PC-3 (cell line): ENCODE results near the gene TRIM47. TPM values are rescaled to one million over a fixed set of nuclear protein-coding genes. Genes with fewer than 3 reads are reported as not detected.

Experiments
- ATAC-seq: fragments of 200-7000 bp; cut with Tn5 transposase; 2 replicates; pipeline ENCODE4 v1.9.1; 2020; ENCODE audit warnings: mild to moderate bottlenecking, moderate library complexity
- BruUV-seq: library from RNA; stranded (reverse); fragments of 400-500 nt; replicated peaks from 2 replicates; lab custom pipeline; 2021; lab: Mats Ljungman, UMichigan
- CTCF ChIA-PET: fragments of 300-600 bp; sonication (Branson Sonifier 250); formaldehyde crosslinking; loops from one replicate; lab custom pipeline; 2022; ENCODE audit warnings: antibody characterized with exemption; lab: Charles Lee
- POLR2A ChIA-PET: fragments of 300-600 bp; sonication (Branson Sonifier 250); formaldehyde crosslinking; loops from one replicate; lab custom pipeline; 2022; ENCODE audit warnings: antibody characterized with exemption; ENCODE audit not compliant: unreplicated experiment; lab: Charles Lee
- DNase-seq: peaks from one replicate; pipeline ENCODE4 v3.0.0-alpha.2; 2015
- H2AFZ ChIP-seq: fragments of 300-600 bp; sonication (generic); 2 replicates; pipeline ENCODE4 v1.6.0; 2016; ENCODE audit warnings: antibody characterized with exemption, low read length
- H3F3A ChIP-seq: fragments of 300-600 bp; sonication (generic); one replicate; pipeline ENCODE4 v1.6.0; 2017; ENCODE audit warnings: antibody characterized with exemption, low read length, control low read depth, mild to moderate bottlenecking; ENCODE audit not compliant: unreplicated experiment
- H3K27ac ChIP-seq: fragments of 300-600 bp; sonication (generic); 2 replicates; pipeline ENCODE4 v1.5.1; 2016; ENCODE audit warnings: mild to moderate bottlenecking, low read length
- H3K27me3 ChIP-seq: fragments of 300-600 bp; sonication (generic); 2 replicates; pipeline ENCODE4 v1.6.1; 2016; ENCODE audit warnings: low read length, mixed read lengths
- H3K36me3 ChIP-seq: fragments of 300-600 bp; sonication (generic); 2 replicates; pipeline ENCODE4 v1.6.1; 2016; ENCODE audit warnings: low read depth, mixed run types, low read length, mixed read lengths
- H3K4me1 ChIP-seq: fragments of 300-600 bp; sonication (generic); 2 replicates; pipeline ENCODE4 v1.5.1; 2016; ENCODE audit warnings: low read length; ENCODE audit not compliant: insufficient read depth
- H3K4me2 ChIP-seq: fragments of 300-600 bp; sonication (generic); 2 replicates; pipeline ENCODE4 v1.6.0; 2016; ENCODE audit warnings: low read length
- H3K4me3 ChIP-seq: fragments of 300-600 bp; sonication (generic); 2 replicates; pipeline ENCODE4 v1.5.1; 2016; ENCODE audit warnings: mild to moderate bottlenecking, low read length, mixed read lengths
- H3K79me2 ChIP-seq: fragments of 300-600 bp; sonication (generic); 2 replicates; pipeline ENCODE4 v1.6.1; 2017; ENCODE audit warnings: low read length, mixed read lengths
- H3K9ac ChIP-seq: fragments of 300-600 bp; sonication (generic); 2 replicates; pipeline ENCODE4 v1.6.0; 2016; ENCODE audit warnings: mild to moderate bottlenecking, low read length
- H3K9me2 ChIP-seq: fragments of 300-600 bp; sonication (generic); replicated peaks from 2 replicates; pipeline ENCODE4 v1.6.1; 2016; ENCODE audit warnings: mixed run types, low read length, mixed read lengths
- H3K9me3 ChIP-seq: fragments of 300-600 bp; sonication (generic); 2 replicates; pipeline ENCODE4 v1.6.1; 2016; ENCODE audit warnings: low read length, mixed read lengths
- H4K20me1 ChIP-seq: fragments of 300-600 bp; sonication (generic); 2 replicates; pipeline ENCODE4 v1.6.1; 2016; ENCODE audit warnings: low read length, mixed read lengths
- EZH2 ChIP-seq: fragments of 300-600 bp; sonication (generic); IDR thresholded peaks from one replicate; pipeline ENCODE4 v1.6.1; 2017; ENCODE audit warnings: antibody characterized with exemption, mild to moderate bottlenecking, low read length; ENCODE audit not compliant: unreplicated experiment
- EZH2phosphoT487 ChIP-seq: fragments of 300-600 bp; sonication (generic); IDR thresholded peaks from 2 replicates; pipeline ENCODE4 v1.6.1; 2018; ENCODE audit warnings: mild to moderate bottlenecking, antibody characterized with exemption, low read length, borderline replicate concordance
- intact Hi-C: fragments of 100-400 bp; cut with micrococcal nuclease; formaldehyde crosslinking; loops from 2 replicates; pipeline ENCODE4 v1.9.0; 2023
- total RNA-seq: library from RNA; depleted of rRNA; stranded (reverse); fragments of >200 nt; gene quantifications from 2 replicates; pipeline ENCODE4 v1.2.3, GENCODE V29; 2014
- TF ChIP-seq, protein P1 (sequence below): fragments of 300-600 bp; sonication (generic); conservative IDR thresholded peaks from 2 replicates; pipeline ENCODE4 v1.5.1; 2017; ENCODE audit warnings: antibody characterized with exemption, low read depth, mild to moderate bottlenecking, low read length

TRIM47 gene
- total RNA-seq, 1 experiment from 2014 or later: 73.7 TPM

GRCh38 chr17:75894049-75894733 is 15.8 kb upstream of the TRIM47 start:
- H3K27me3 ChIP-seq: no peaks in the 10 kb centered on the region
- no peak overlapping the region for H2AFZ ChIP-seq
- no peak overlapping the region for H3K4me3 ChIP-seq
- ChIA-PET CTCF (interaction anchor here (0.6 kb wide), 1 partner anchor 132 kb away, joined by 4 read pairs; no protein-coding TSS in a partner anchor), POLR2A (interaction anchor here (0.6 kb wide), 1 partner anchor 39 kb away, joined by 3 read pairs; the partner anchor contains the start of gene WBP2)
- H3K4me2 ChIP-seq: no peak overlapping the region
- no TSS peak for BruUV-seq
- H3K9me2 ChIP-seq: no peaks in the 10 kb centered on the region
- TF ChIP-seq EZH2phosphoT487 (no peak), EZH2 (no peak)
- TF ChIP-seq, protein P1, sequence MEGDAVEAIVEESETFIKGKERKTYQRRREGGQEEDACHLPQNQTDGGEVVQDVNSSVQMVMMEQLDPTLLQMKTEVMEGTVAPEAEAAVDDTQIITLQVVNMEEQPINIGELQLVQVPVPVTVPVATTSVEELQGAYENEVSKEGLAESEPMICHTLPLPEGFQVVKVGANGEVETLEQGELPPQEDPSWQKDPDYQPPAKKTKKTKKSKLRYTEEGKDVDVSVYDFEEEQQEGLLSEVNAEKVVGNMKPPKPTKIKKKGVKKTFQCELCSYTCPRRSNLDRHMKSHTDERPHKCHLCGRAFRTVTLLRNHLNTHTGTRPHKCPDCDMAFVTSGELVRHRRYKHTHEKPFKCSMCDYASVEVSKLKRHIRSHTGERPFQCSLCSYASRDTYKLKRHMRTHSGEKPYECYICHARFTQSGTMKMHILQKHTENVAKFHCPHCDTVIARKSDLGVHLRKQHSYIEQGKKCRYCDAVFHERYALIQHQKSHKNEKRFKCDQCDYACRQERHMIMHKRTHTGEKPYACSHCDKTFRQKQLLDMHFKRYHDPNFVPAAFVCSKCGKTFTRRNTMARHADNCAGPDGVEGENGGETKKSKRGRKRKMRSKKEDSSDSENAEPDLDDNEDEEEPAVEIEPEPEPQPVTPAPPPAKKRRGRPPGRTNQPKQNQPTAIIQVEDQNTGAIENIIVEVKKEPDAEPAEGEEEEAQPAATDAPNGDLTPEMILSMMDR: no peak
- H3K9me3 ChIP-seq: no peaks in the 10 kb centered on the region
- H3K79me2 ChIP-seq: peaks cover 30% of the 10 kb centered on the region
- no peak for DNase-seq
- no peak for ATAC-seq
- H3K9ac ChIP-seq: no peak overlapping the region
- H3F3A ChIP-seq: peaks cover 9% of the 10 kb centered on the region
- peaks cover 14% of the 10 kb centered on the region for H3K4me1 ChIP-seq
- no peak overlapping the region for H3K27ac ChIP-seq
- H4K20me1 ChIP-seq: no peaks in the 10 kb centered on the region
- peaks cover 9% of the 10 kb centered on the region; the same call in 1 of the 2 replicates for H3K36me3 ChIP-seq
- intact Hi-C loops: no loop called here

- no peak overlapping the region for H3K27ac ChIP-seq
- DNase-seq: no peak
- ATAC-seq: no peak
- H3K4me1 ChIP-seq: peaks cover 14% of the 10 kb centered on the region
- H2AFZ ChIP-seq: no peak overlapping the region
- no peaks in the 10 kb centered on the region for H3K9me3 ChIP-seq
- H3K79me2 ChIP-seq: peaks cover 30% of the 10 kb centered on the region
- ChIA-PET POLR2A (interaction anchor here (0.6 kb wide), 1 partner anchor 38 kb away, joined by 3 read pairs; the partner anchor contains the start of gene WBP2), CTCF (interaction anchor here (0.6 kb wide), 1 partner anchor 131 kb away, joined by 4 read pairs; no protein-coding TSS in a partner anchor)
- no peak overlapping the region for H3K4me3 ChIP-seq
- peaks cover 9% of the 10 kb centered on the region for H3F3A ChIP-seq
- no peaks in the 10 kb centered on the region for H3K27me3 ChIP-seq
- intact Hi-C loops: no loop called here
- TF ChIP-seq EZH2phosphoT487: no peak
- no peak for TF ChIP-seq EZH2
- TF ChIP-seq, protein P1: no peak
- H3K9me2 ChIP-seq: no peaks in the 10 kb centered on the region
- H4K20me1 ChIP-seq: no peaks in the 10 kb centered on the region
- BruUV-seq: no TSS peak
- H3K36me3 ChIP-seq: peaks cover 7% of the 10 kb centered on the region; the same call in 1 of the 2 replicates
- H3K4me2 ChIP-seq: no peak overlapping the region
- no peak overlapping the region for H3K9ac ChIP-seq
These were observed 15.1 kb upstream of the TRIM47 start for GRCh38 chr17:75893305-75894048.
